Lower leg skin (tissue), 3 donors: ENCODE data around the gene MYO3B.

ENCODE experiments used
- POLR2A ChIP-seq, 2 donors: fragments of 450-650 bp; IDR thresholded peaks; one replicate each; pipeline ENCODE4 v1.6.1; 2016 to 2017; ENCODE audit warnings: antibody characterized with exemption in 2 of 2, mild to moderate bottlenecking in 1 of 2, moderate library complexity in 1 of 2
- TF ChIP-seq, protein P1 (sequence below), 3 donors: fragments of 450-650 bp; IDR thresholded peaks; one replicate each; pipeline ENCODE4 v1.5.1; 2016; ENCODE audit warnings: antibody characterized with exemption in 3 of 3, mild to moderate bottlenecking in 3 of 3, moderate library complexity in 2 of 3

DNA sequence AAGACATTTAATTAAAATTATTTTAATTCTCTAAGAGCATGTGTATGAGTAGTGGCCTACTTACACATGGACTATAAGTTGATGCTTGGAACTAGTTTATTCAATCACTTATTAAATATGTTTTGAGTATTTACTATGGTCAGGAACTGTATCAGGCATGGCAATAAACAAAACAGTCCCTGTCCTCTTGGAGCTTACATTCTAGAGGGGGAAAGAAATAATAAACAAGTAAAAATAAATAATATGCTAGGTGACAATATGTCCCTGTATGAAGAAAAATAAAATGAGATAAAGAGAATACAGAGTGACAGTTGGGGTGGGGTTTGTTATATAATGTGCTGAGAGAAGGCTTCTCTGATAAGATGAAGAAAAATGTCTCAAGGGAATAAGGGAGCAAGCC, 74.5 kb downstream of the MYO3B start:
- TF ChIP-seq, protein P1, sequence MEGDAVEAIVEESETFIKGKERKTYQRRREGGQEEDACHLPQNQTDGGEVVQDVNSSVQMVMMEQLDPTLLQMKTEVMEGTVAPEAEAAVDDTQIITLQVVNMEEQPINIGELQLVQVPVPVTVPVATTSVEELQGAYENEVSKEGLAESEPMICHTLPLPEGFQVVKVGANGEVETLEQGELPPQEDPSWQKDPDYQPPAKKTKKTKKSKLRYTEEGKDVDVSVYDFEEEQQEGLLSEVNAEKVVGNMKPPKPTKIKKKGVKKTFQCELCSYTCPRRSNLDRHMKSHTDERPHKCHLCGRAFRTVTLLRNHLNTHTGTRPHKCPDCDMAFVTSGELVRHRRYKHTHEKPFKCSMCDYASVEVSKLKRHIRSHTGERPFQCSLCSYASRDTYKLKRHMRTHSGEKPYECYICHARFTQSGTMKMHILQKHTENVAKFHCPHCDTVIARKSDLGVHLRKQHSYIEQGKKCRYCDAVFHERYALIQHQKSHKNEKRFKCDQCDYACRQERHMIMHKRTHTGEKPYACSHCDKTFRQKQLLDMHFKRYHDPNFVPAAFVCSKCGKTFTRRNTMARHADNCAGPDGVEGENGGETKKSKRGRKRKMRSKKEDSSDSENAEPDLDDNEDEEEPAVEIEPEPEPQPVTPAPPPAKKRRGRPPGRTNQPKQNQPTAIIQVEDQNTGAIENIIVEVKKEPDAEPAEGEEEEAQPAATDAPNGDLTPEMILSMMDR (IDR thresholded peaks at IDR 0.05) = no peak
- TF ChIP-seq POLR2A (IDR thresholded peaks at IDR 0.05) = no peak
